Measurements from ENCODE around the gene NCK1. TPM values are rescaled to one million over a fixed set of nuclear protein-coding genes. Genes with fewer than 3 reads are reported as not detected.

NCK1 gene
- total and polyA plus RNA-seq, 9 of the 15 experiments (the other 6 are each of a cell fraction or from before 2014, with no cell fraction given) = 17.3 to 30.5 (median 25.0) TPM

- in situ Hi-C loops (cut with MboI) = no loop called here
- Histone ChIP-seq H3K4me2 (ENCODE audit: insufficient read depth, low read length) (no peak overlapping the region), H3K4me3 (no peak overlapping the region), H3K27me3 (ENCODE audit: control insufficient read depth in 2 of 2, insufficient read depth in 2 of 2, low read length in 2 of 2) (no peaks in the 10 kb centered on the region), H3K27ac (ENCODE audit: extremely low read depth, low read depth, low read length) (no peak overlapping the region), H3K36me3 (ENCODE audit: control insufficient read depth, insufficient read depth, low read length) (no peaks in the 10 kb centered on the region), H3K9ac (ENCODE audit: insufficient read depth in 1 of 2, low read depth in 2 of 2, low read length in 2 of 2) (no peak overlapping the region), H3K9me1 (ENCODE audit: control insufficient read depth, insufficient read depth, low read length) (no peaks in the 10 kb centered on the region), H3K4me1 (replicated peaks in 1 of 2; ENCODE audit: control insufficient read depth in 2 of 2, insufficient read depth in 2 of 2, low read length in 2 of 2) (peaks cover 2 to 32% of the 10 kb centered on the region in 2 experiments; a peak in 4 of 5 replicates), H3K79me2 (ENCODE audit: control insufficient read depth, insufficient read depth, low read length) (peaks cover 71% of the 10 kb centered on the region), H4K20me1 (replicated peaks; ENCODE audit: control insufficient read depth, insufficient read depth, low read length) (peaks cover 16% of the 10 kb centered on the region; the same call in 1 of the 2 replicates), H2AFZ (ENCODE audit: low read depth, low read length) (no peak overlapping the region), H3K9me3 (replicated peaks; ENCODE audit: control insufficient read depth, insufficient read depth, low read depth, low read length) (no peaks in the 10 kb centered on the region)
- intact Hi-C loops (cut with micrococcal nuclease) = no loop called here
- peak; percentile 86 for FAIRE-seq
- peak in 3 of 4 experiments; percentile 6 to 61 (median 20) for DNase-seq (ENCODE audit: extremely low read depth in 1 of 4, low spot score in 3 of 4)
- CTCF ChIA-PET (ENCODE audit: low intra/inter-chr PET ratio) = no interaction called here
- BruUV-seq (replicated peaks) = no TSS peak
- POLR2A ChIA-PET = interaction anchor here (1.7 kb wide), 1 partner anchor 15 kb away, joined by 6 read pairs; no protein-coding TSS in a partner anchor
- 0% methylated on average over 2 of the region's 2 CpGs for WGBS (ENCODE audit: insufficient coverage, low coverage, missing lambda C conversion rate)
- peak; percentile 87 for ATAC-seq
- TF ChIP-seq ETV6 (IDR thresholded peaks at IDR 0.05; ENCODE audit: borderline replicate concordance in 1 of 2, low read depth in 2 of 2, low read length in 1 of 2) = no peak
- TF ChIP-seq ETV6 (CRISPR knock-in tag; IDR thresholded peaks at IDR 0.05; ENCODE audit: borderline replicate concordance) = no peak
- no peak for TF ChIP-seq CUX1 (CRISPR knock-in tag; IDR thresholded peaks at IDR 0.05)
- no peak for TF ChIP-seq ZNF77 (CRISPR knock-in tag; IDR thresholded peaks at IDR 0.05)
- no peak for TF ChIP-seq PTRF (tag; IDR thresholded peaks at IDR 0.05)
- TF ChIP-seq ZNF696 (CRISPR knock-in tag; conservative IDR thresholded peaks at IDR 0.05) = no peak
- TF ChIP-seq MLX (CRISPR knock-in tag; conservative IDR thresholded peaks at IDR 0.05) = no peak
- no peak for TF ChIP-seq ZNF449 (CRISPR knock-in tag; IDR thresholded peaks at IDR 0.05)
- TF ChIP-seq ZC3H8 (IDR thresholded peaks at IDR 0.05) = no peak
- TF ChIP-seq, protein P1, sequence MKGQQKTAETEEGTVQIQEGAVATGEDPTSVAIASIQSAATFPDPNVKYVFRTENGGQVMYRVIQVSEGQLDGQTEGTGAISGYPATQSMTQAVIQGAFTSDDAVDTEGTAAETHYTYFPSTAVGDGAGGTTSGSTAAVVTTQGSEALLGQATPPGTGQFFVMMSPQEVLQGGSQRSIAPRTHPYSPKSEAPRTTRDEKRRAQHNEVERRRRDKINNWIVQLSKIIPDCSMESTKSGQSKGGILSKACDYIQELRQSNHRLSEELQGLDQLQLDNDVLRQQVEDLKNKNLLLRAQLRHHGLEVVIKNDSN (CRISPR knock-in tag; IDR thresholded peaks at IDR 0.05) = no peak
- no peak for TF ChIP-seq ZNF143 (CRISPR knock-in tag; IDR thresholded peaks at IDR 0.05)
- no peak for TF ChIP-seq FOXJ3 (CRISPR knock-in tag; IDR thresholded peaks at IDR 0.05)
- TF ChIP-seq SRF (CRISPR knock-in tag; IDR thresholded peaks at IDR 0.05) = no peak
- TF ChIP-seq HDAC3 (IDR thresholded peaks at IDR 0.05; ENCODE audit: borderline replicate concordance, partially characterized antibody) = peak; percentile 69
Measured at GRCh38 chr3:136899622-136900158, 37.7 kb downstream of the NCK1 start.
